ENCODE data around the gene KBTBD12.
A peak's percentile ranks its signal among the peaks of the same experiment; 100 is the strongest.
"Not testable (repeated sequence)": the region's sequence is repeated elsewhere in the genome, so short reads cannot be mapped to it uniquely, and the experiment has no call there.

KBTBD12 gene

DNA sequence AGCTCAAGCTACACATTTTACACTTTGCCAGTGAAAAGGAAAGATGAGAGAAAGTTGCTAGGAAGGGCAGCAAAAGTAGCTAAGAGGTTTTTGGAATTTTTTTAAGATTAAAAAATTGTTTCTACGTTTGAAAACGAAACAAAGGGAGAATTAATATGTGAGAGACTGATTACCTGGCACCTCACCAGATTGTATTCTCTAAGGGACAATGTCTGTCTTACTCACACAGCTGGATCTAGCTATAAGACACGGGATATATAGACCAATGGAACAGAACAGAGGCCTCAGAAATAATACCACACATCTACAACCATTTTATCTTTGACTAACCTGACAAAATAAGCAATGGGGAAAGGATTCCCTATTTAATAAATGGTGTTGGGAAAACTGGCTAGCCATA lies 9.5 kb upstream of the KBTBD12 start:
- no peak for DNase-seq (ENCODE audit: low spot score)

DNA sequence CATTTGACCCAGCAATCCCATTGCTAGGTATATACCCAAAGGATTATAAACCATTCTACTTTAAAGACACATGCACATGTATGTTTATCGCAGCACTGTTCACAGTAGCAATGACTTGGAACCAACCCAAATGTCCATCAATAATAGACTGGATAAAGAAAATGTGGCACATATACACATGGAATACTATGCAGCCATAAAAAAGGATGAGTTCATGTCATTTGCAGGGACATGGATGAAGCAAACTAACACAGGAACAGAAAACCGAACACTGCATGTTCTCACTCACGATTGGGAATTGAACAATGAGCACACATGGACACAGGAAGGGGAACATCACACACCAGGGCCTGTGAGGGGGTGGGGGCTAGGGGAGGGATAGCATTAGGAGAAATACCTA lies 8.4 kb upstream of the KBTBD12 start:
- not testable (repeated sequence) for DNase-seq (ENCODE audit: low spot score)

DNA sequence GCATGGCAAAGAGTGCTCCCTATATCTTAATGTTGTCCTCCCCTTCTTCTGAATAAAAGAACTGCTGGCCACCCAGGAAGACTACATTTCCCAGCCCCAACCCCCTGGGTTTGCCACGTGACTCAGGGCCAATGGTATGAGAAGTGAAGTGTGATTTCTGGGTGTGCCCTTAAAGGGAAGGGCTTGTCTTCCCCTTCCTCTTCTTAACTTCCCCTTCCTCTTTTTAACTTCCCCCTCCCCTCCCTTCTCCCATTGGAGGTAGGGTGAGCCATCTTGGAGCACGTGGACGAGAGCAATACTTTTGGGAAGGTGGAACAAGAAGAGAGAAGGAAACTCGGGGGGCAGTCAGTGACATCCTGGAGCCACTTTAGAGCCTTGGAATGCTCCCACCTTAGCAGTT lies 6.8 kb upstream of the KBTBD12 start:
- no peak for DNase-seq (ENCODE audit: low spot score)

DNA sequence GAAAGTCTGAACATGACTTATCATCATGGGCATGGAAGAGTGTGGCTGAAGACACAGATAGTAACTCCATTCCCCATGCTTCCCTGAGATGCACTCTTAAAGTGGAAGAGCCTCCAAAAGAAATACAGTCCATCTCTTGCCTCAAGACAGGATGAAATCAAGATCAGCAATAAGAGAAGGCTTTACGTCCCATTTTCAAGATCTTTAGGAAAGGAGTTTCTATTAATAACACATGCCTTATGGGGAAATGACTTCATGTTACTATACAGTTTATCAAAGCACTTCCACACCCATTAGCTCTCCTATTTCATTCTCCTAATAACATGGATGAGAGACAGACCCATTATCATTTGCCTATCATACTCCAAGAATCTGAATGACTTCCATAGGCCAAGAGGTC lies 6.1 kb upstream of the KBTBD12 start:
- DNase-seq (ENCODE audit: low spot score) = no peak

DNA sequence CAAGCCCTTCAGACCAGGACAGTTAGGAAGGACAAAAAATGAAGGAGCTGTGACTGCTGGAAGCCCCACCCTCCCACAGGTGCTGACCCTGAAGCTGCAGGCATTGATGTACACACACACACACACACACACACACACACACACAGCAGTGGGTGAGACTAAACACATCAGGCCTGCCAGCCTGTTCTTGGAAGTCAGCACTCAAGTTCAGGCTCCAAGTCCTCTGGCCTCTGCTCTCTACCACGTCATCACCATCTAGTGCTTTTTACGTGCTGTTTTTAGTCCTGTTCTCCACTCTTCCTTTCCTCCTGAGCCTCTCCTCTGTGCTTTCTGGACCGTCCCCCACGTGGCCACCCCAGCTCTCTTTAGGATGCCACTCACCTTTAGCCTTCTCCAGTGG lies 5.4 kb upstream of the KBTBD12 start:
- no peak for DNase-seq (ENCODE audit: low spot score)

DNA sequence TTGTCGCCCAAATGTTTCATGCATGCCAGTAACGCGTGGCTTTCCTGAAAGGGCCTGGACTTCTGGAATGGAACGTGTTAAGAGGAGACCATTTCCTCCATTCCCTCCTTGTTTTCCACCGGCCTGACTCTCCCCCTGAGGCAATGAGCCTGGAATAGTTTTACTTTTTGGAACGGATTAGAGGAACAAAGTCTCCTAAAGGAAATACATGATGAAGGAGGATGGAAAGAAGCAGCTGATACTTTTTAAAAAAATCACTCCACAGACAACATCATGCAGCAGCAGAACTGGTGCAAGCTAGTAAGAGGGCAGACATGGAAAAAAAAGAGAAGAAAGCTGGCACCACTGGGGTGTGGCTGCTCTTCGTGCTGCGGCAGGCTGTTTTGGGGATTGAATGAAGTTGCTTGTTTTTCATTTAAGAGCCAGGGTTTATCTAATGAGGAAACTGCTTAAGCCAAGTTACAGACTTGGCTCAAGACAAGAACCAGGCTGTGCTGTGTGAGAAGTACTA lies 3.6 kb upstream of the KBTBD12 start:
- DNase-seq (ENCODE audit: low spot score) = no peak

DNA sequence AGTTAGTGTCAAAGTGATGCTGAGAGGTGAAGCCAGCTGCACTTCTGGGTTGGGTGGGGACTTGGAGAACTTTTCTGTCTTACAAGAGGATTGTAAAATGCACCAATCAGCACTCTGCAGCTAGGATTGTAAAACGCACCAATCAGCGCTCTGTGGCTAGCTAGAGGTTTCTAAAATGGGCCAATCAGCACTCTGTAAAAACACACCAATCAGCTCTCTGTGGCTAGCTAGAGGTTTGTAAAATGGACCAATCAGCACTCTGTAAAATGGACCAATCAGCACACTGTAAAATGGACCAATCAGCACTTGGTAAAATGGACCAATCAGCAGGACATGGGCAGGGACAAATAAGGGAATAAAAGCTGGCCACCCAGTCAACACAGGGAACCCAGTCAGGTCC lies 1.2 kb upstream of the KBTBD12 start:
- not testable (repeated sequence) for DNase-seq (ENCODE audit: low spot score)

DNA sequence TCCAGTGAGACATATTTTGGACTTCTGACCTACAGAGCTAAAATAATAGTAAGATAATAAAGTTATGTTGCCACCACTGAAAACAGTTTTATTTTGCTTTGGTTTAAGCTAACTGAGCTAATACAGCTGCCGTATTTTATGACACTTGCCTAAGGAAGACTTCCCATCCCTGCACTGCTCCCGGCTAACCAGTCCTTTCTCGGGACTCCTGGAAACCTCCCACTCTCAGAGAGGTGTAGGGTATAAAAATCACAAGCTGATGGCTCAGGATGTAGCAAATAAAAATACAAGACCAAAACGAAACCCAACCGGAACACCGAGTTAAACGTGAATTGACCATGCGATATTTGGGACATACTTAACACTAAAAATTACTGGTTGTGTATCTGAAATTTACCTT lies 448 bp upstream of the KBTBD12 start:
- DNase-seq (ENCODE audit: low spot score) = no peak

DNA sequence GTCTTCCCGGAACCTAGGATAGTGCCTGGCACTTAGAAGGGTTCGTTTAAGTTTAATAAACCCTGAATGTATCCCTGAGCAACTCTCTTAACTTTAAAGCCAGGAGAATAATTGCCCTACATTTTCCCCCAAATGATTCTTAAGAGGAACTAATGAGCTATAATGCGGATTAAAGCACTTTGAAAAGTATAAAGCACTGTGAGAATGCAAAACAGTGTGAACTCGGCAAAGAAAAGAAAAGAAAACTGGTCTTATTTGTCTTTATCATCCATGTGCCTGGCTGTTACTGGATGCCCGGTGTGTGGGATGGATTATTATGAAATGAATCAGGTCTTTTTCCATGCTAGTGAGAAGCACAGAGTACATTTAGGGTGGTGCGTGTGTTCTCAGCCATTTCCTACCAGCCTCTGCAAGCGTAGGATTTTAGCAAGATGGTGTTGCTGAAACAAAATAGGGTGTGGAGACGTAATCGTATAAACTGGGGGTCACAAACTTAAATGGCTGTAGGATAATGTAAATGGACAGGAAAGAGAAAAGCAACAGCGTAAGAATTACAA lies 983 bp downstream of the KBTBD12 start:
- no peak for DNase-seq (ENCODE audit: low spot score)

DNA sequence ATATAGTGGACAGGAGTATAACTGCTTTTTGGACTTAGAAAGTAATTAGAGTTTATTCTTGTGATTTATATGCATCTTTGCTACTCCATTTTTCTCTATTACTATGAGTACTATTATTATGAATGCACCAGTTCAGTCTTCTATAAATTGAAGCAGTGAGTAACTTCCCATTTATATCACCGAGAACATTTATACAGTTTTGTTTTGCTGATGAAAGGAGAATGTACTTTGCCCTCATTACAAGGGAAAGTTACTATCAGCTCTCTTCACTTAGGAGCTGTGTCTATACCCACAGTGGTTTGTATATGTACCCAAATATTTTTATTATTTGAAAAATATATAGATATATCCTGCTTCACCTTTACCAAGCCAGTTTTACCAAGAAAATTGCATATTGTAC lies 5.7 kb downstream of the KBTBD12 start:
- DNase-seq (ENCODE audit: low spot score) = no peak

DNA sequence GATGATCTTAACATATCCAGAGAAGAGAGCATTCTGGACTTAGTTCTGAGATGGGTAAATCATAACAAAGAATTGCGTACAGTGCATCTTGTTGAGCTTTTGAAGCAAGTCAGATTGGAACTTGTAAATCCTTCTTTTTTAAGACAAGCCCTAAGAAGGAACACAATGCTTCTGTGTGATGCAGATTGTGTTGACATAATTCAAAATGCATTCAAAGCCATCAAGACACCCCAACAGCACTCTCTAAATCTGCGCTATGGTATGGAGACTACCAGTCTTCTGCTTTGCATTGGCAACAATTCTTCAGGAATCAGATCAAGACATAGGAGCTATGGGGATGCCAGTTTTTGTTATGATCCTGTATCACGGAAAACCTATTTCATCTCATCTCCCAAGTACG lies 8.6 kb downstream of the KBTBD12 start:
- DNase-seq (ENCODE audit: low spot score) = no peak

DNA sequence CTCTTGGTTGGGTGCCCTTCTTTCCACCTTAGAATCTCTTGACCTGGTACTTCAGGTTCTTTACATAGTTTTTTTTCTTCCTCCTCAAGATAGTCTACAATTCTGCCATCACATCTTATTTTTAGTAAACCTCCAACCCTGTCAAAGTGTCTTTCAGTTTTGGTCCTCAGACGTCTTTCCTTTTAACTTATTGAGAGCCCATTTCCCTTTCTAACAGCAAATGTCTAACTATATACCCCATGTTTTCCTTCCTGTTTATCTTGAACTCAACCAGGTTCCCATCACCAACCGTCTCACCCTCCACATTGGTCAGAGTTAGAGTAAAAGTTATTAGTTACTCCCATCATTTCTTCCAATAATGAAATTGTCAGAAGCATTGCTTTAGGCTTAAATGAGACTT lies 10.4 kb downstream of the KBTBD12 start:
- no peak for DNase-seq (ENCODE audit: low spot score)

DNA sequence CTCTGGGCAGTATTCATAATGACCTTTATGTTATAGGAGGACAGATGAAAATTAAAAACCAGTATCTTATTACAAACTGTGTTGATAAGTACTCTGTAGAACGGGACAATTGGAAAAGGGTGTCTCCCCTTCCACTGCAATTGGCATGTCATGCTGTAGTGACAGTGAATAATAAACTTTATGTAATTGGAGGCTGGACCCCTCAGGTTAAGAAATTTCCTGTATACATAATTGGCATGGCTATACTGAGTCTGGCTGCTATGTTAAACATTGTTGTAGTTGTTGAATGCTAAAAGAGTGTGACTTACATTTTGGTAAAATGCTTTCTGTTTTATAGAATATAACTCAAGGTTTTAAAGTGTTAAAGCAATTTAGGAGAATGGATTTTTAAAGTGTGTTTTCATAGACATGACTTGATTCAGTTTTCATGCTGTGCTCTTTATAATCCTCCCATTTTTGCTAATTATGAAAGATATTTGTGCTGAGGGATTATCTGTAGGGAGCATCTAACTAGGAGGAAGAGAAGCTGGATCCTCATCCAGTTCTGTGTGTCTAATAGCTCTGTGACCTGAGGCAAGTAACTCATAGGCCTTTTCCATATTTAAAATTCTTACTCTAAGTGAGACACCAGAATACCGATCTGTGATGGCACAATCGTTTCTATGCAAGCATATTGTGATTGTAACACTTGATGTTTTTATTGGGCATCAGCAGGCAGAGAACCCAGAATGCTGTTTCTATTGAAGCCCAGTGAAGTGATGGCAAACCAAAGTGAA lies 13.0 kb downstream of the KBTBD12 start:
- no peak for DNase-seq (ENCODE audit: low spot score)

DNA sequence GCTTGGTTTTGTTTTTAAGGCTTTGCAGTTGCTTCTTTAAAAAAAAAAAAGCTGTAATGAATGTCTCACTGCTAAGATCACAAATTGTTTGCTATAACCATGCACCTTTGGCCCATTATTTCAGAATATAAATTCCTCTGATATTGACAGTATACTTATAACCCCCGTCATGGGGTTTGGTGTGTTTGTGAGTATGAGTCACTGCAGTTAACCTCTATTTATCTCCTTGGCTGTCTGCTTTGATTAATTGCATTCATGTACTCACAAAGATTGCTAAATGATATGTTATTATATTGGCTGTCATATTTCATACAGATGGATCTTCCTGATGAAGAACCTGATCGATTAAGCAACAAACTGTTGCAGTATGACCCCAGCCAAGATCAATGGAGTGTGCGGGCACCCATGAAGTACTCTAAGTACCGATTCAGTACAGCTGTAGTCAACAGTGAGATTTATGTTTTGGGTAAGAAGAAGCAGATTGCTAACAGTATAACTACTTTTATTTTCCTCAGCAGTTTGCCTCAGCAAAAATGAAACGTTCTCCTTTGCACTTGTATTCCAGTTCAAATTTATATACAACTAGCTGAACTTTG lies 14.9 kb downstream of the KBTBD12 start:
- DNase-seq (ENCODE audit: low spot score) = peak; percentile 74

DNA sequence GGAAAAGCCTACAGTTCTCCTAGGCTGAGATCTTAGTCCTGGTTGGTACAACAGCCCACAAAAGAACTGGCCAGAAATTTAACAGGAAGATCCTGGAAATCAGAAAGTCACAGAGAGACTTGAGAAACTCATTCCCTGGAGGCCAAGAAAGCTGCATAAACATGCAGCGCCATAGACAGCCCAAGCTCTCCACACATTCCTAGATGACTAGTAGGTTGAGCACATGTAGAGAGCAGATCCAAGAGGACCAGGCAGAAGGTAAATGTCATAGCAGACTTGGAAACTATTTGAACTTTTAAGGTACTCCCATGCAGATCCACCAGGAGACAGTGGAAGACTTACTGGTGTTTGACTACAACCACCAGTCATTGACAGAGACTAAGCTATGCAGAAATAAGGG lies 18.4 kb downstream of the KBTBD12 start:
- DNase-seq (ENCODE audit: low spot score) = no peak

DNA sequence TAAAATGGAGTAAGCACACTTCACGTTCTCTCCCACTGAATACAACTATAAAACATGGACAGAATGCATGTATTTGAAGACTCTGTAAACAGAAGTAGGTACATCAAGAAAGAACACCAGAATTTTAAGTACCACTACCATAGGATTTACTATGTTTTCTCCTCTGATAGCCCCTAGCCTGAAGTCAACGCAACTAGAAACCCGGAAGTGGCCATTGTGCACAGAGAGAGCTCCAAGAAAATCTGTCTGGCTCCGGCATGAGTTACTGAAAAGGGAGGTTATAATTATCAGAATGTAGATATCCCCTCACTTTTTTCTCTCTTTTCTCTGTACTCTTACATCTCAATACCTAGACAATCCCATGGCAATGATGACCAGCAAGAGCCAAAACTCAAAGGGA lies 23.8 kb downstream of the KBTBD12 start:
- no peak for DNase-seq (ENCODE audit: low spot score)

DNA sequence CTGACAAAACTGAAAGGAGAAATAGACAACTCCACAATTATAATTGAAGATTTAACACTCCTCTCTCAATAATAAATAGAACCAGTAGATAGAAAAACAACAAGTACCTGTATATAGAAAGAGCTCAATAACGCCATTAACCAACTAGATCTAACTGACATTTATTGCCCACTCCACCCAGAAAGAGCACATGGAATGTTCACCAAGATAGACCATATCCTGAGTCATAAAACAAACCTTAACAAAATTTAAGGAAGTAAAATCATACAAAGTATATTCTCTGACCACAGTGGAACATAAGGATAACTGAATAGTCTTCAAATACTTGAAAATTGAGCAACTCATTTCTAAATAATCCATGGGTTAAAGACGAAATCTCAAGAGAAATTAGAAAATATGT lies 25.1 kb downstream of the KBTBD12 start:
- DNase-seq (ENCODE audit: low spot score) = peak; percentile 58

DNA sequence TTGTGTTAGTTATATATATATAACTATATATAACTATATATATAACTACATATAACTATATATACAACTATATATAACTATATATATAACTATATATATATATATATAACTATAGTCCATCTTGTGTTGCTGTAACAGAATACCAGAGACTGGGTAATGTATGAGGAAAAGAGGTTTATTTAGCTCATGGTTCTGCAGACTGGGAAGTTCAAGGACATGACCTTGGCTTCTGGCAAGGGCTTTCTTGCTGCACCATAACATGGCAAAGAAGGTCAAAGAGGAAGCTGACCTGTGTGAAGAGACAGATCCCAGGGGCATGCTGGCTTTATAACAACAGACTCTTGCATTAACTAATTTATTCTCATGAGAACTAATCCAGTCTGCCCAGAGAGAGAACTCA lies 27.6 kb downstream of the KBTBD12 start:
- no peak for DNase-seq (ENCODE audit: low spot score)

DNA sequence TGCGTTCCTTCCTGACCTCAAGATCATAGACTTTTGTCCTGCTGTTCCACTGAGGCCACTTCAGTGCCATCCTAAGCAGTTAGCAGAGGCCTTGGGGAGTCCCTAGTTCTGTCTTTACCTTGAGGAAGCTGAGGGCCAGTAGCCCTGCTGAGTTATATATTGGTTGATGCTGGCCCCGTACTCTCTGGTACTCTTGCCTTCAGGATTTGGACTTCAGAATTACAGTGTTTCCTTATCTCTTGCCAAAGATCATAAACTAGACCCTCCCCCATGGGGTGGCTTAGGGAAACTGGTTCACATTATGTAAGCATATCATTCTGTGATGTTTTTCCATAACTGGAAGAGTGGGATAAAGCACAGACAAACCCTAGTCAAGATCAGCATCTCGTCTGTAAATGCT lies 33.2 kb downstream of the KBTBD12 start:
- DNase-seq (ENCODE audit: low spot score) = no peak

DNA sequence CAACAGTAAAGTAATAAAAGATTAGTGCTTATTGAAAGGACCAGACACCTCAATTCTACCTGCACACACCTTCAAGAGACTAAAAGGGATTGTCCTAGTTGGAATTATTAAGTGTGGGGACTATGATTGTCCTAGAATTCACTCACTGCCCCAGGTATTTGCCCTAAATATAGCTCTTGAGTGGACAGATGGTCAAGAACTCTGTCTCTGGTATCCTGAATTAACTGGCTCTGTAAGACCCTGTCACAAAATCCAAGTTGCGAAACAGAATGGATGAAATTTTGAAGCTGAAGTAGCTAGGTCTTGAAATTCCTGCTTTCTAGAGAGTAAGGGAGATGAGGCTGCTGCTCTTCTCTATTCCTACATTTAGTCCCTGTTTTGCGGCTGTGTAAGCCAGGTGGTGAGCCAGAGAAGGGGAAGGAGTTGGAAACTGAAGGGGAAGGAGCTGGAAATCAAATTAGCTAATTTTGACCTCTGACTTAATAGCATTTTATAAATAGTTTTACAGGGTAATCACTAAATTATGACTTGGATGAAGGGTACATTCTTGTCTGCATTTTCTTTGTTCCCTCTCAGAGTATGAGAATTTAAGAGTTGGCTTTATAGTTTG lies 34.5 kb downstream of the KBTBD12 start:
- no peak for DNase-seq (ENCODE audit: low spot score)

DNA sequence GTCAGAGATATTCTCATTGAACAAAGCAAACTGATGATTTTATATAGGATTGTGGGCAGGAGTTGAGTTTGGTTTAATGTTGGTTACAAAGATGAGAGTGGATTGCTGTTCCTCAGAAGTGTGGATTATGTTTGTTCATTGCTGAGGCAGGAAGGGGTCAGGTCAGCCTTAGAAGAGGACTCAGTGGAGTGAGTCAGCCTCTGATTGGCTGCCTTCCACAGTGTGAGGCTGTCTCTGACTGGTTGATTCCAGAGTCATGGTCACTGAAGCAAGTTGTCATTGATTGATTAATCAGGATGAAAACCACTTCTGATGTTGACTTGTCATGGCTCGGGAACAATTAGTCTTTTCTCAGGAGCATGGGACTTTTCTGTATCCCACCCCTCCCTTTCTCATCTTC lies 36.2 kb downstream of the KBTBD12 start:
- DNase-seq (ENCODE audit: low spot score) = no peak

DNA sequence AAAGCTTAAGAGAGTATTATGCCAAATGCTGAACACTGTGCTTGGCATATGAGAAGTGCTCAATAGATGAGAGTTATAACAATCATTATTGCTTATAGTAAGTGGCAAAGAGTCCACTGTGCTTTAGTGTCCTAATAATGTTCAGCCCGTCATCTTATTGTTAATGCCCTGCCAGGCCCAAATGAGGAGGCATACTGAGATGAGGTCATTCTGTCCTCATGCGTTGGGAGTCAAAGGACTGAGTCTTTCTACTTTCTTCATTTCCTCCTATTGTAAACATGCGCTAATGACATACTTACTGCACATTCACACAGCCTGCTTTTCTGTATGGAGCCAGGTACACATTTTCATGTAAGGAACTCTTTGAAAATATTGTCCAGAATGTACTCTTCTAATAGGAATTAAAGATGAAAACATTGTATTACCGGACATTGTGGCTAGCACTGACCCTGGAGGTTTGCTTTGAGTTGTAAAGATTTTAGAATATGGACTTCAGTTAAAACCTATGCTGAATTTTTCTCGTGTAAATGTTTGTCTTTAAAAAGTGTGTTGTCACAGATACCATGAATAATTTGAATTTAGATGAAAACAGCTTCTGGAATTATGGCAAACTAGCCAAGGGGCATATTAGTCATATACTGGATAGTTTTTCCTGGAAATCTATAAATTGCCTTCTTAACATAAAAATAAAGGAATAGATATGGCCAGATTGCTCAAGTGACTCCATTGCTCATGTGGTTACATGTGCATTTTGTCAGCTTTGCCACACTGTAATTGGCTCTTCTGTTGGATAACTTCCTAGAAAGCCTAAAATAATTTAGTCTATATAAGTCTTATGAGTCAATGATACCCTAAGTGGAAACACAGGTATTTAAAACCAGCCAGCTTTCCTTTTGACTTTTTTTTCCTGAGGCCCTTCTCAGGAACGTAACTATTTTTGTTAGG lies 38.3 kb downstream of the KBTBD12 start:
- no peak for DNase-seq (ENCODE audit: low spot score)
